HG02884 (cell line): ENCODE results near the gene ETS1.
"Not testable (repeated sequence)": the region's sequence is repeated elsewhere in the genome, so short reads cannot be mapped to it uniquely, and the experiment has no call there.

Source experiments
- ATAC-seq: cut with Tn5 transposase; IDR thresholded peaks from one replicate; pipeline ENCODE4 v1.9.1; 2021; ENCODE audit warnings: mild to moderate bottlenecking, moderate library complexity; ENCODE audit not compliant: unreplicated experiment

ETS1 gene

GRCh38 chr11:128451652-128452470 lies 135.5 kb downstream of the ETS1 start:
- ATAC-seq = peak; percentile 46

GRCh38 chr11:128450882-128451651 lies 136.3 kb downstream of the ETS1 start:
- ATAC-seq = no peak

DNA sequence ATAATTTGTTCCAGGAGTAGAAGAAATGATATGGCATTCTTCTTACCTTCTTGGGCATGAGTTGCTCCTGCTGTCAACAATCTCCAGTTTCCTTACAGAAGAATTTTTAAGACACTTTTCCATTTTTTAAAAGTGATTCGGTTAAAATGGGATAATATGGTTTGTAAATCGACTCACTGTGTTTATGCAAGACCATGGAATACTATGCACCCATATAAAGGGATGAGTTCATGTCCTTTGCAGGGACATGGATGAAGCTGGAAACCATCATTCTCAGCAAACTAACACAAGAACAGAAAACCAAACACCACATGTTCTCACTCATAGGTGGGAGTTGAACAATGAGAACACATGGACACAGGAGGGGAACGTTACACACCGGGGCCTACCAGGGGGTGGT lies 136.9 kb downstream of the ETS1 start:
- ATAC-seq = not testable (repeated sequence)

GRCh38 chr11:128448981-128449713 lies 138.2 kb downstream of the ETS1 start:
- no peak for ATAC-seq

GRCh38 chr11:128448200-128448886 lies 139.0 kb downstream of the ETS1 start:
- ATAC-seq = no peak

DNA sequence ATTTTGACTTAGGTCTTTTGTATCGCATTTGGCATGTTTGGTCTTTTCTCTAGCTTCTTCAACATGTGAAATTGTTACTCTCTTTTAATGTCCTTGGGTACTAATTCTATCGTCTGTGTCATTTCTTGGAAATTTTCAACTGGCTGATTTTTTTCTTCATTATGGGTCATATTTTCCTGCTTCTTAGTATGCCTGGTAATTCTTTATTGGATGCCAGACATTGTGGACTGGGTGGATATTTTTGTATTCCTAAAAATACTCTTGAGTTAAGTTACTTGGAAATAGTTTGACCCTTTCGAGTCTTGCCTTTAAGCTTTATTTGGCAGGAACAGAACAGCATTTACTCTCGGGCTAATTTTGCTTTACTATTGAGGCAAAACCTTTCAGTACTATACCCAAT lies 140.1 kb downstream of the ETS1 start:
- ATAC-seq = no peak

GRCh38 chr11:128445921-128446320 lies 141.4 kb downstream of the ETS1 start:
- ATAC-seq = not testable (repeated sequence)

DNA sequence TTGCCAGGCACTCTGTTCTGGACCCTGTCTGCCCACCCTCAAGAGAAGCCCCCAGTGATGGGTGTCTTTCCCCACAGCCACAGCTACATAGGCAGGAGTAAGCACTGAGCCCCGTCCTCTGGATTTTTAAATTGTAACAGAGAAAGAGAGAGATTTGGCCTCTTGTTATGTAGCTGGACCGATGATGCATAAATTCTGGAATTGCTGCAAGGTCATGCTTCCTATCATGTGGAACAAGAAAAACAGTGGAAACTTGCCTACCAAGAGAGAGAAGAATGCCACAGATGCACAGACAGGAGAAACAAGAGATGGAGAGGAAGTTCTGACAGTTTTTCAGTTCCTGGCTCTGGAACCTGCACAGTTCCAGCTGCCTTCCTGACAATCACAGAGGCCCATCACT lies 150.2 kb downstream of the ETS1 start:
- ATAC-seq = no peak

GRCh38 chr11:128434818-128435217 lies 152.5 kb downstream of the ETS1 start:
- no peak for ATAC-seq

GRCh38 chr11:128434411-128434810 lies 152.9 kb downstream of the ETS1 start:
- no peak for ATAC-seq

DNA sequence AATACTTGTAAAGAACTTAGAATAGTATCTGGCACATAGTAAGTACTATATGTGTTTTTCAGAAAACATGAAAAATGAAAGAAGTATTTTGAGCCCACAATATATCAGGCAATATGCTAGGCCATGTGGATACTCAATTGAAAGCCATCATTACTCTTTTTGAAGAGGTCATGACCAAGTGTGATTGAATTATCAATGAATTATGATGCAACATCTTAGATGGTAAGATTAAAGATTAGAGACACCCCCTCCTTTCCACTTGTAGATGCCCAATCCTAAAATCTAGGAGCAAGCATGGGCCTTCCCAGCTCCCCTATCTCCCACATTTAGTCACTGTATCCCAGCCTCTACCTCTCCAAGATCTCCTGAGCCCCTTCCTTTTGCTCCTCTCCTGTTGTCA lies 154.4 kb downstream of the ETS1 start:
- ATAC-seq = no peak

DNA sequence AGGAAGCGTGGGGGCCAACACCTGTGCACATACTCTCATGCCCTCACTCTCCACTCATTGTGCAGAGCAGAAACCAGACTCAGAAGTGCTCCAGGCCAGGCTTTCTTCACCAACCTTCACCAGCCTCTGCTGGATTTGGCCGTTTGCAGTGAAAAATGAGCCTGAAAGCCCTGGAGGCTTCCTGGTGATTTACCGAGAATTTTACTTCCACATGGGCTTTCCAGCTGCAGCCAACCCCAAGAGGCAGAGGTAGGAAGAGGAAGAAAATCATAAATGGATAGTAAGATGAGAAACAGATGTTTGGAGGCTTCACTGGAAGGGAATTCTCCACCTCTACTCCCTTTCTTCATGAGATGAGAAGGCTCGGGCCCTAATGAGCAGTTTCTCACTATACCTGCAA lies 155.4 kb downstream of the ETS1 start:
- no peak for ATAC-seq

DNA sequence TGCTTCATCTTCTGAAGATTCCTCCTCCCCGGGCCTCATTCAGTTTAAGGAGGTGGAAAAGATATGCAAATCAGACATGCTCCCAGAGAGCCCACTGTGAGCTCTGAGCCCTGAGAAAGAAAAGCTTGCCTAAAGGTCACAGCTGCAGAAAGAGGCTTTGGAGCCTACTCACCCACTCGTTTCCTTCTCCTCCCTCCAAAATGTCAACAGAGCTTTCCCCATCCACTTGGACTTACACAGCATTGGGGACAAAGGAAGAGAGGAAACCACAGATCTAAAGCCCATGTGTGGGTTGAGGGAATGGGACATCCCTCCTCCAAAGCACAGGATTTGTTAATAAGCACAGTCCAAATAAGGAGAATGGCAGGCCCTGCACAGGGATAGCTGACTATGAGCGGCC lies 158.4 kb downstream of the ETS1 start:
- ATAC-seq = no peak

GRCh38 chr11:128424851-128425285 lies 162.5 kb downstream of the ETS1 start:
- ATAC-seq = no peak

DNA sequence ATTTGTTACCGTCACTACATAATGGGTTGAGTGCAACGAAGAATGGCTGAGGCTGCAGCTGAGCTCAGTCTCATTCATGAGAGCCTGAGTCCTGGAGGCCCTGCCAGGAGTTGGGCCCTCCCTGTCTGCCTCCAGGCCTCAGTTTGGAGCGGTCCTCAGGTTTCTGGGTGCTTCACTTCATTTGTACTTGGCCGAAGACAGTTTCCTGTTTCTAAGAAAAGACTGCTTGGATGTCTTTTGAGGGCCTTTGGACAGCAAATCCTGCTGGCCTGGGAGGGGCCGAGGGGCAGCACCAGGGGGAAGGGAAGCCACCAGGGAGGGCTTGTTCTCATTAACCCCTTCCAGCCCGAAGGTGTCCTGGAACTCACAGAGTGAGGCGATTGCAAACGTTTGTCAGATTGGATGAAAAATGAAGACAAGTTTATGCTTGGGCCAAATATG lies 163.1 kb downstream of the ETS1 start:
- ATAC-seq = no peak

DNA sequence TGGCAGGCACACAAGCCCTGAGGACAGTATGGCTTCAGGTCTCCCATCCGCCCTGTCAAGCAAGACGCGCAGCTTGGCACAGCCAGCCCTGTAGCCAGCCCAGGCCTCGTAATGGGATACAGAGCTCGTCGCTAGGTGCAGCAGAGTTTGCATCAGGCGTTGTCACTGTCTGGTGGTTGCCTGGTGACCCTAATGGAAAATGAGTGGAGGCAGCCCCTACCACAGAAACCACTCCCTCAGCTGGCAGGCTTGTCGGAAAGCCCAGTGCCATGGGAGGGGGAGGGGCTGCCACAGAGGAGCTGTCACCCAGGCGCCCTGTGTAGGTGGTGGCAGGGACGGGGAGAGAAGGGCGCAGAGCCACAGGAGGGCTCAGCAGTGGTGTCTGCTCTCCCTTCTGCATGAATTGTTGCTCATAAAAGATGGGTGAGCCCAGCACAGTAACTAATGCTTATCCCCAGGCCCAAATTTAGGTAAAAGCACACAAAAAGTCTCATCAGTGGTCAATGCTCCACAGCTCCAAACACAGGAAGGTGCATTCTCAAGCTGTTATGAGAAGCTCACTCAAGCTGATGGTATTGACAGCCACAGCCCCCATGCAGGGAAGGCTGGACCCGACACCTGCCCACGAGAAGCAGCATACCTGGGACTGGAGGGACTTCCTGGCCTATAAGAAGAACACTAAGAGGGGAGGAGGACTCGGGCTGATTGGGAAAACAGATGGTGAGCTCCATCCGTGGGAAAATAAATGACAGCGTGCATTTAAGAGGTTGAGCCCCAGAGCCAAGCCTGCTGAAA lies 164.6 kb downstream of the ETS1 start:
- ATAC-seq = no peak

DNA sequence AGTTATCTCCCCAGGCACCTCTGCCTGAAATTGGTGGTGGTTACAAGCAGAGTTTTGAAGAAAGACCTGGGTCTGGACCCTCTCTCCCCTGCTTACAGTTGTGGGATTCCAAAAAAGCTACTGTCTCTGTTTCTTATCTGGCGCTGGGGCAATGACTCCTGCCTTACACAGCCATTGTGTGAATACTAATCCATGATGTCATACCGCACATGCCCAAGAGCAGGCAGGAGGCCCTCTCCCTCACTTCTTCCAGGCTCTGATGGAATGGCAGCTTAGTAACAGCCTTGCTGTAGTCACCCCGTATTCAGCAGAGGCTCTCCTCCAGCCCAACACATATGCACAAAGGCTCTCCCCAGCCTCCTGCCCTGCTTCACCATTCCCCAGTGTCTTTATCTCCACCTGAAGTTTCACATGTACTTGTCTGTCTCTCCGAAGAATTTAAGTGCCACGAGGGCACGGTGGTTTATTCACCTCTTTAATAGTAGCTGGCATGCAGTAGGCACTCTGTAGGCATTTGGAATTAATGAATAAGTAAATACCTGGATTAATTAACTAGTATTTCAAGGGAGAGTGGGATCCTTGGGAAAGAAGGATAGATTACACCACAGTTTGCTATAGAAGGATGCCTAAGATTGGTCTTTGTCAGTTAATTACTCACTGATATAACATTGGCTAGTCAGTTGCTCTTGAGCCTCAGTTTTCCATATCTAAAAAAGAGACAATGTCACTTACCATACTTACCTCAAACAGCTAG lies 165.6 kb downstream of the ETS1 start:
- ATAC-seq = no peak

- no peak for ATAC-seq
These were observed 166.4 kb downstream of the ETS1 start for GRCh38 chr11:128420951-128421350.

- ATAC-seq = no peak
These were observed 167.1 kb downstream of the ETS1 start for GRCh38 chr11:128420265-128420664.
